Limb (tissue), 2 donors: ENCODE data around the gene NAP1L4.
"Not testable (repeated sequence)": the region's sequence is repeated elsewhere in the genome, so short reads cannot be mapped to it uniquely, and the experiment has no call there.

Experiments used
- DNase-seq, 2 donors: peaks; one replicate each; pipeline ENCODE4 v3.0.0-alpha.2; 2016; ENCODE audit errors: extremely low spot score in 2 of 2

The NAP1L4 gene

GRCh38 chr11:2940147-2940920, 51.8 kb downstream of the NAP1L4 start:
- peak in 1 of 2 donors; percentile 38 for DNase-seq

GRCh38 chr11:2938458-2939418, 53.4 kb downstream of the NAP1L4 start:
- not testable (repeated sequence) for DNase-seq

GRCh38 chr11:2937641-2938457, 54.3 kb downstream of the NAP1L4 start:
- not testable (repeated sequence) for DNase-seq

GRCh38 chr11:2934611-2935239, 57.4 kb downstream of the NAP1L4 start:
- DNase-seq = no peak

GRCh38 chr11:2934021-2934550, 58.0 kb downstream of the NAP1L4 start:
- no peak for DNase-seq

- peak in 1 of 2 donors; percentile 34 for DNase-seq
Observed at GRCh38 chr11:2933375-2934020, 58.6 kb downstream of the NAP1L4 start.

- DNase-seq = no peak
Observed at GRCh38 chr11:2932850-2933251, 59.3 kb downstream of the NAP1L4 start.

- no peak for DNase-seq
Observed at GRCh38 chr11:2931771-2932738, 60.1 kb downstream of the NAP1L4 start.

GRCh38 chr11:2931420-2931746, 60.7 kb downstream of the NAP1L4 start:
- no peak for DNase-seq

- DNase-seq = no peak
Observed at GRCh38 chr11:2930704-2931419, 61.3 kb downstream of the NAP1L4 start.

- no peak for DNase-seq
Observed at GRCh38 chr11:2929950-2930703, 62.0 kb downstream of the NAP1L4 start.

GRCh38 chr11:2929531-2929949, 62.6 kb downstream of the NAP1L4 start:
- no peak for DNase-seq

- no peak for DNase-seq
Observed at GRCh38 chr11:2928605-2929530, 63.3 kb downstream of the NAP1L4 start, which contains the start of gene PHLDA2. Gene PHLDA2 (minus strand): TSS chr11:2929420. CDS start chr11:2929364, 56 bp downstream.

GRCh38 chr11:2927851-2928604, 64.1 kb downstream of the NAP1L4 start:
- no peak for DNase-seq

- no peak for DNase-seq
Observed at GRCh38 chr11:2927121-2927800, 64.9 kb downstream of the NAP1L4 start.
